ENCODE measurements around the gene RAB11FIP3. TPM values are rescaled to one million over a fixed set of nuclear protein-coding genes. Genes with fewer than 3 reads are reported as not detected.
A peak's percentile ranks its signal among the peaks of the same experiment; 100 is the strongest.

RAB11FIP3 gene
- total RNA-seq, 1 donor from 2014 or later = 27.4 TPM

DNA sequence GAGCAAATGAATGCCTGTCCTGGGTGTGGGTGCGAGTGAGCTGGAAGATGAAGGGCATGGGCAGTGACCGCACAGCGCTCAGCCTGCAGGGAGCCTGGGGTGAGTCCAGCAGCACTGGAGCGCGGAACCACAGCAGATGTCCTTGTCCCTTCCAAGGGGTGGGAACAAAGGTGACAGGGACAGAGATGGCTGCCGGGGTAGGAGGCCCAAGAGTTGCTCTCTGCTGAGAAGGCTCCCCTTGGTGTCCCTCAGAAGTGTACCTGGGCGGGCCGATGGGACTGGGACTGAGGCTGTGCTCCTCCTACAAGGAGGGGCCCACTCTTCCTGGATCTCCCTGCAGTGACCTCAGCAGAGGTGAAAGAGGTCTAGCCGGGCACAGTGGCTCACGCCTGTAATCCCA, 36.1 kb upstream of the RAB11FIP3 start:
- Histone ChIP-seq H3K27me3 (ENCODE audit: low read depth) (no peaks in the 10 kb centered on the region), H3K4me3 (no peak overlapping the region), H3K9me3 (replicated peaks) (no peaks in the 10 kb centered on the region), H3K27ac (replicated peaks) (peak overlapping the region; percentile 80), H3K36me3 (no peaks in the 10 kb centered on the region), H3K4me1 (peaks cover 35% of the 10 kb centered on the region)
- intact Hi-C loops (cut with micrococcal nuclease) = no loop called here
- DNase-seq = no peak
- TF ChIP-seq, protein P1, sequence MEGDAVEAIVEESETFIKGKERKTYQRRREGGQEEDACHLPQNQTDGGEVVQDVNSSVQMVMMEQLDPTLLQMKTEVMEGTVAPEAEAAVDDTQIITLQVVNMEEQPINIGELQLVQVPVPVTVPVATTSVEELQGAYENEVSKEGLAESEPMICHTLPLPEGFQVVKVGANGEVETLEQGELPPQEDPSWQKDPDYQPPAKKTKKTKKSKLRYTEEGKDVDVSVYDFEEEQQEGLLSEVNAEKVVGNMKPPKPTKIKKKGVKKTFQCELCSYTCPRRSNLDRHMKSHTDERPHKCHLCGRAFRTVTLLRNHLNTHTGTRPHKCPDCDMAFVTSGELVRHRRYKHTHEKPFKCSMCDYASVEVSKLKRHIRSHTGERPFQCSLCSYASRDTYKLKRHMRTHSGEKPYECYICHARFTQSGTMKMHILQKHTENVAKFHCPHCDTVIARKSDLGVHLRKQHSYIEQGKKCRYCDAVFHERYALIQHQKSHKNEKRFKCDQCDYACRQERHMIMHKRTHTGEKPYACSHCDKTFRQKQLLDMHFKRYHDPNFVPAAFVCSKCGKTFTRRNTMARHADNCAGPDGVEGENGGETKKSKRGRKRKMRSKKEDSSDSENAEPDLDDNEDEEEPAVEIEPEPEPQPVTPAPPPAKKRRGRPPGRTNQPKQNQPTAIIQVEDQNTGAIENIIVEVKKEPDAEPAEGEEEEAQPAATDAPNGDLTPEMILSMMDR (IDR thresholded peaks at IDR 0.05; ENCODE audit: borderline replicate concordance) = no peak

DNA sequence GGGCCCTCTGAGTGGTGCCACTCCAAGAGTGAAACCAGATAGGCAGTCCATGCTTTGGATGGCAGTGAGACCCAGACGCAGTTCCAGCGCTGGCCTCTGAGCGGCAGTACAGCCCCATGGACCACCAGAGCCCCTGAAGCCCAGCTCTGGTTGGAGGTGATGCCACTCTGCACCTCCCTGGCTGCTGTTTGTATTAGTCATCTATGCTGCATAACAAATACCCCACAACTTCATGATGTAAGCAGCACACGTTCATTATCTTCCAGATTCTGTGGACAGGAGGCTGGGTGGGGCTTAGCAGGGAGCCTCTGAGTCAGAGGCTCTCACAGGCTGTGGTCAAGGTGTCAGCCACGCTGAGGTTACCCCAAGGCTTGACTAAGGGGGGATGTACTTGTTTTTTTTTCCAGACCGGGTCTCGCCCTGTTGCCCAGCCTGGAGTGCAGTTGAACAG, 33.5 kb upstream of the RAB11FIP3 start:
- H3K4me1 ChIP-seq = peaks cover 28% of the 10 kb centered on the region
- H3K27ac ChIP-seq (replicated peaks) = no peak overlapping the region
- no peak overlapping the region for H3K4me3 ChIP-seq
- intact Hi-C loops (cut with micrococcal nuclease) = no loop called here
- TF ChIP-seq, protein P1 (IDR thresholded peaks at IDR 0.05; ENCODE audit: borderline replicate concordance) = peak; percentile 64
- no peaks in the 10 kb centered on the region for H3K9me3 ChIP-seq (replicated peaks)
- no peak for DNase-seq
- no peaks in the 10 kb centered on the region for H3K36me3 ChIP-seq
- H3K27me3 ChIP-seq (ENCODE audit: low read depth) = no peaks in the 10 kb centered on the region

DNA sequence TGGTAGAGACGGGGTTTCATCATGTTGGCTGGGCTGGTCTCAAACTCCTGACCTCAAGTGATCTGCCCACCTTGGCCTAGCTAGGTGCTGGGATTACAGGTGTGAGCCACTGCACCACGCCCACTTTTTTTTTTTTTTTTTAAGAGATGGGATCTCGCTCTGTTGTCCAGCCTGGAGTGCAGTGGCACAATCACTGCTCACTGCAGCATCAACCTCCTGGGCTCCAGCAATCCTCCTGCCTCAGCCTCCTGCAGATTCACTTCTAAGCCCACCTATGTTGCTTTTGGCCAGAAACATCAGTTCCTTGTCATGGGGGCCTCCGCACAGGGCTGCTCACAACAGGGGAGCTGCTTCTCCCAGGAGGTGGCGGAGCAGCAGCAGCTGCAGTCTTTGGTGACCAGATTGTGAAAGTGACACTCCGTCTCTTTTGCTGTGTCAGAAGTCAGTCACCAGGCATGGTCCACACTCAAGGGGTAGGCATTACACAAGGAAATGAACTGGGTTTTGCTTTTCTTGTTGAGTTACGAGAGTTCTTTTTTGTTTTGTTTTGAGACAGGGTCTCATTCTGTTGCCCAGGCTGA, 32.9 kb upstream of the RAB11FIP3 start:
- no peak overlapping the region for H3K27ac ChIP-seq (replicated peaks)
- TF ChIP-seq, protein P1 (IDR thresholded peaks at IDR 0.05; ENCODE audit: borderline replicate concordance) = no peak
- H3K4me3 ChIP-seq = no peak overlapping the region
- DNase-seq = no peak
- H3K27me3 ChIP-seq (ENCODE audit: low read depth) = no peaks in the 10 kb centered on the region
- intact Hi-C loops (cut with micrococcal nuclease) = no loop called here
- no peaks in the 10 kb centered on the region for H3K36me3 ChIP-seq
- no peaks in the 10 kb centered on the region for H3K9me3 ChIP-seq (replicated peaks)
- H3K4me1 ChIP-seq = peaks cover 27% of the 10 kb centered on the region

DNA sequence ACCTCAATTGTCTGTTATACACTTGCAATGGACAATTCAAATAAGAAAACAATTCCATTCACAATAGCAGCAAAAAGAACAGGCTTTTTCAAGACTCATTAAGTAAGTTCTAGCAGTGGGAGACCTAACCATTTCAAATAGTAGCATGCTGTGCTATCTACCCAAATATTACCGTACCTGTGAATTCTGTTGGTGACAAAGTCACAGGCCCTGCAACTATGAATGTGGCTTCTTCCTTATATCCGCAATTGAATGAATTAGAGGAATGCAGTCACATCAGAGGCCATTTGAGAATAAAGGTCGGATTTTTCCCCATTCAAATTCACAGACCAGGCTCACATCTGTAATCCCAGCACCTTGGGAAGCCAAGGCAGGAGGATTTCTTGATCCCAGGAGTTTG, 29.2 kb upstream of the RAB11FIP3 start:
- no peak for DNase-seq
- Histone ChIP-seq H3K9me3 (replicated peaks) (no peaks in the 10 kb centered on the region), H3K27ac (replicated peaks) (peak overlapping the region; percentile 91), H3K4me1 (peaks cover 27% of the 10 kb centered on the region), H3K36me3 (peaks cover 6% of the 10 kb centered on the region), H3K4me3 (peak overlapping the region; percentile 75), H3K27me3 (ENCODE audit: low read depth) (no peaks in the 10 kb centered on the region)
- intact Hi-C loops (cut with micrococcal nuclease) = no loop called here
- TF ChIP-seq, protein P1 (IDR thresholded peaks at IDR 0.05; ENCODE audit: borderline replicate concordance) = no peak

DNA sequence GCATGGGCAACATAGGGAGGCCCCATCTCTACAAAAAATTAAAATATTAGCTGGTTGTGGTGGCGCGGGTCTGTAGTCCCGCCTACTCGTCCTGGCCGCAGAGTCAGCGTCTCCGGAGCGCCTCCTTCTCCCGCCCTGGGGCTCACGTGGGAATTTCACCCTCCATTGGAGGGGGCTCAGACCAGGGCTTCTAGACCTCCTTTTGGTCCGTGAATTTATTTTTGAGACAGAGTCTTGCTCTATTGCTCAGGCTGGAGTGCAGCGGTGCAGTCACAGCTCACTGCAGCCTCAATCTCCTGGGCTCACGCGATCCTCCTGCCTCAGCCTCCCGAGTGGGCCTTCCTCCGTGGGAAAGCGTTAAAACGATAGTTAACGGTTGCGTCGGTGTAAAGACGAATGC, 28.8 kb upstream of the RAB11FIP3 start:
- intact Hi-C loops (cut with micrococcal nuclease) = no loop called here
- peak overlapping the region; percentile 75 for H3K4me3 ChIP-seq
- H3K27me3 ChIP-seq (ENCODE audit: low read depth) = no peaks in the 10 kb centered on the region
- TF ChIP-seq, protein P1 (IDR thresholded peaks at IDR 0.05; ENCODE audit: borderline replicate concordance) = no peak
- H3K4me1 ChIP-seq = peaks cover 30% of the 10 kb centered on the region
- peaks cover 6% of the 10 kb centered on the region for H3K36me3 ChIP-seq
- peak overlapping the region; percentile 91 for H3K27ac ChIP-seq (replicated peaks)
- peak; percentile 56 for DNase-seq
- no peaks in the 10 kb centered on the region for H3K9me3 ChIP-seq (replicated peaks)
